Osteoblast (primary cell): ENCODE results near the gene MARCHF10. TPM values are rescaled to one million over a fixed set of nuclear protein-coding genes. Genes with fewer than 3 reads are reported as not detected.
A peak's percentile ranks its signal among the peaks of the same experiment; 100 is the strongest.

ENCODE experiments used
- DNase-seq: peaks from one replicate; pipeline ENCODE4 v3.0.0; 2011; ENCODE audit warnings: low spot score, mixed read lengths; ENCODE audit not compliant: insufficient read length; ENCODE audit errors: missing footprints
- H2AFZ ChIP-seq: 2 replicates; pipeline ENCODE4 v1.6.0; 2011; ENCODE audit warnings: mild to moderate bottlenecking, low read length
- H3K27ac ChIP-seq: 2 replicates; pipeline ENCODE4 v1.5.1; 2011; ENCODE audit warnings: mild to moderate bottlenecking, low read depth, low read length, moderate library complexity
- H3K27me3 ChIP-seq: 2 replicates; pipeline ENCODE4 v1.6.0; 2012; ENCODE audit warnings: mild to moderate bottlenecking, control low read depth, inconsistent platforms, low read length, moderate library complexity; ENCODE audit not compliant: insufficient read depth
- H3K36me3 ChIP-seq: 2 replicates; pipeline ENCODE4 v1.5.1; 2011; ENCODE audit warnings: mild to moderate bottlenecking, low read length, control low read depth, moderate library complexity; ENCODE audit not compliant: insufficient read depth
- H3K4me1 ChIP-seq: 2 replicates; pipeline ENCODE4 v1.5.1; 2011; ENCODE audit warnings: mild to moderate bottlenecking, low read length, control low read depth, moderate library complexity; ENCODE audit not compliant: insufficient read depth
- H3K4me2 ChIP-seq: 2 replicates; pipeline ENCODE4 v1.6.0; 2011; ENCODE audit warnings: mild to moderate bottlenecking, low read length; ENCODE audit not compliant: insufficient read depth
- H3K4me3 ChIP-seq: fragments of 200-600 bp; sonication (generic); 3 replicates; pipeline ENCODE4 v1.5.1; 2012; ENCODE audit warnings: mild to moderate bottlenecking, low read length, inconsistent platforms; ENCODE audit not compliant: insufficient read depth
- H3K79me2 ChIP-seq: 2 replicates; pipeline ENCODE4 v1.6.0; 2012; ENCODE audit warnings: mild to moderate bottlenecking, low read length, control low read depth, inconsistent platforms; ENCODE audit not compliant: insufficient read depth
- H3K9me3 ChIP-seq: 2 replicates; pipeline ENCODE4 v1.5.1; 2011; ENCODE audit warnings: low read depth, low read length, control low read depth
- H4K20me1 ChIP-seq: 2 replicates; pipeline ENCODE4 v1.6.0; 2012; ENCODE audit warnings: mild to moderate bottlenecking, low read length, control low read depth; ENCODE audit not compliant: insufficient read depth
- total RNA-seq: library from RNA; depleted of rRNA; stranded (reverse); fragments of >200 nt; gene quantifications from 2 replicates; pipeline ENCODE4 v1.2.3, GENCODE V29; 2012
- TF ChIP-seq, protein P1 (sequence below): IDR thresholded peaks from 2 replicates; pipeline ENCODE4 v1.5.1; 2011; ENCODE audit warnings: mild to moderate bottlenecking, low read depth, low read length, moderate library complexity; ENCODE audit errors: extremely low read depth

Gene MARCHF10
- total RNA-seq, 1 donor = under 0.01 TPM

DNA sequence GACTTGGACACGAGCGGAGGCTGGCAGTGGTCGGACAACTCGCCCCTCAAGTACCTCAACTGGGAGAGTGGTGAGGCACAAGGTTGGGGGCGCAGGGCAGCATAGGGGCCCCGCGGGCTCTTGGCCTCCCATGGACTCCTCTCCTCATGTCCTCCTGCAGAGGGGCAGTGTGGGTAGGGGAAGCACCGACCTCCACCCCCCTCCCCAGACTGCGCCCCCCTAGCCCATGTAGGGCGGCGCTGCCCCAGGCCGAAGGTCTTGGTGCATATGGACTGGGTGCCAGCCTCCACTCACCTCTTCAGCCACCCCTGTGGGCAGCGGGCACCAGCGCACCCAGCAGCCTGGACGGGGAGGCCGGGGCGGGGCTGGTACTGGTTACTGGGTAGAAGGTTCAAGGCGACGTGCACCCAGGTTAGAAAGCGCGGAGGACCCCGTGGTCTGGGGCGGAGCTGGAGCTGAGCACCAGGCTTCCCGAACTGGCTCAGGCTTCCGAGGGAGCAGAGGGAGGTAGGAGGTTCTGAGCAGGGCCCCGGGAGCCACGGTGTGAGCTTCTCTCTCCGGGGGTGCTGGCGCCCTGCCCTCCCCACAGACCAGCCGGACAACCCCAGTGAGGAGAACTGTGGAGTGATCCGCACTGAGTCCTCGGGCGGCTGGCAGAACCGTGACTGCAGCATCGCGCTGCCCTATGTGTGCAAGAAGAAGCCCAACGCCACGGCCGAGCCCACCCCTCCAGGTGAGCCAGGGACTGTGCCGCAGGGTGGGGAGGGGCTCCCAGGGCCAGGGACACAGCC, 141.1 kb downstream of the MARCHF10 start:
- no peak overlapping the region for H3K4me3 ChIP-seq
- peak; percentile 73 for DNase-seq
- peaks cover 53% of the 10 kb centered on the region for H4K20me1 ChIP-seq
- H3K4me1 ChIP-seq = peaks cover 17% of the 10 kb centered on the region
- TF ChIP-seq, protein P1, sequence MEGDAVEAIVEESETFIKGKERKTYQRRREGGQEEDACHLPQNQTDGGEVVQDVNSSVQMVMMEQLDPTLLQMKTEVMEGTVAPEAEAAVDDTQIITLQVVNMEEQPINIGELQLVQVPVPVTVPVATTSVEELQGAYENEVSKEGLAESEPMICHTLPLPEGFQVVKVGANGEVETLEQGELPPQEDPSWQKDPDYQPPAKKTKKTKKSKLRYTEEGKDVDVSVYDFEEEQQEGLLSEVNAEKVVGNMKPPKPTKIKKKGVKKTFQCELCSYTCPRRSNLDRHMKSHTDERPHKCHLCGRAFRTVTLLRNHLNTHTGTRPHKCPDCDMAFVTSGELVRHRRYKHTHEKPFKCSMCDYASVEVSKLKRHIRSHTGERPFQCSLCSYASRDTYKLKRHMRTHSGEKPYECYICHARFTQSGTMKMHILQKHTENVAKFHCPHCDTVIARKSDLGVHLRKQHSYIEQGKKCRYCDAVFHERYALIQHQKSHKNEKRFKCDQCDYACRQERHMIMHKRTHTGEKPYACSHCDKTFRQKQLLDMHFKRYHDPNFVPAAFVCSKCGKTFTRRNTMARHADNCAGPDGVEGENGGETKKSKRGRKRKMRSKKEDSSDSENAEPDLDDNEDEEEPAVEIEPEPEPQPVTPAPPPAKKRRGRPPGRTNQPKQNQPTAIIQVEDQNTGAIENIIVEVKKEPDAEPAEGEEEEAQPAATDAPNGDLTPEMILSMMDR = no peak
- H3K9me3 ChIP-seq = no peaks in the 10 kb centered on the region
- H3K36me3 ChIP-seq = peaks cover 62% of the 10 kb centered on the region
- H3K27ac ChIP-seq = peak overlapping the region; percentile 23
- no peak overlapping the region for H3K4me2 ChIP-seq
- no peak overlapping the region for H2AFZ ChIP-seq
- peaks cover 80% of the 10 kb centered on the region for H3K79me2 ChIP-seq
- H3K27me3 ChIP-seq = no peaks in the 10 kb centered on the region

DNA sequence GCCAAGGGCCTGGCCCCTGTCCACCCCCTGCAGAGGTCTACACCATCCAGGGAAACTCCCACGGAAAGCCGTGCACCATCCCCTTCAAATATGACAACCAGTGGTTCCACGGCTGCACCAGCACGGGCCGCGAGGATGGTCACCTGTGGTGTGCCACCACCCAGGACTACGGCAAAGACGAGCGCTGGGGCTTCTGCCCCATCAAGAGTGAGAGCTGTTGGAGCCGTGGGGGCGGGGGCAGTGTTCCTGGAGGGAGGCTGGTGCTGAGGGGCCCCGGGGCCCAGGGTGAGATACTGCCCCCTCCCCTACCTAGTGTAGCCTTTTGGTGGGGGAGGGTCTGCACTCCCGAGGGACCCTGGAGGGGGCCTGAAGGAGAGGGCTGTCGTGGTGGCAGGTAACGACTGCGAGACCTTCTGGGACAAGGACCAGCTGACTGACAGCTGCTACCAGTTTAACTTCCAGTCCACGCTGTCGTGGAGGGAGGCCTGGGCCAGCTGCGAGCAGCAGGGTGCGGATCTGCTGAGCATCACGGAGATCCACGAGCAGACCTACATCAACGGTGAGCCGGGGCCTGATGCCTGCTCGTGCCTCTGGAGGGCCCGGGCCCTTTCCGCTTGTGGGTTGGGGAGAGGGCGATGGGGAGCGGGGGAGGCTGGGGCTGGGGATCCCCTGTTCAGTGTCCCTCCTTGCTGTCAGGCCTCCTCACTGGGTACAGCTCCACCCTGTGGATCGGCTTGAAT, 141.9 kb downstream of the MARCHF10 start:
- H3K36me3 ChIP-seq = peaks cover 55% of the 10 kb centered on the region
- TF ChIP-seq, protein P1 = no peak
- H2AFZ ChIP-seq = no peak overlapping the region

DNA sequence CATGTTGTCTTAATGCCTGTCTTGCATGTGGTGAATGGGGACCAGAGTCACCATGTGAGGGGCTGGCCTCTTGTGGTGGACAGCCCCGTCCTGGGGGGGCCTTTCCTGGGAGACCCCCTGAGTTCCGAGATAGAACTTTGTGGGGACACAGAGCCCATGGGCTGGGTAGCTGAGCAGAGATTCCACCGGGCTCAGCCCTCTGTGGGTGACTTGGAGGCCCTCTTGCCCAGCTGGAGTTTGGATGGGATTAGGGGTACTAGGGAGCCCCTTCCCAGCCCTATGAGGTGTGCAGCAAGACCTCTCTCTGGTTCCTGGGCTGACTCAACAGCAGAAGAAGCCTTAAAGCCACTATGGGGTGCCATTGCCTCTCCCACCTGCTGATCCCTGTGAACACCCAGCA, 142.5 kb downstream of the MARCHF10 start:
- peaks cover 50% of the 10 kb centered on the region for H4K20me1 ChIP-seq
- H3K4me3 ChIP-seq = no peak overlapping the region
- H3K27me3 ChIP-seq = no peaks in the 10 kb centered on the region
- peaks cover 17% of the 10 kb centered on the region for H3K4me1 ChIP-seq
- H3K4me2 ChIP-seq = no peak overlapping the region
- DNase-seq = peak; percentile 37
- TF ChIP-seq, protein P1 = no peak
- peaks cover 4% of the 10 kb centered on the region for H3K9me3 ChIP-seq
- H3K79me2 ChIP-seq = peaks cover 81% of the 10 kb centered on the region
- peaks cover 49% of the 10 kb centered on the region for H3K36me3 ChIP-seq
- H2AFZ ChIP-seq = no peak overlapping the region
- no peak overlapping the region for H3K27ac ChIP-seq

More for the DNA sequence above, 141.9 kb downstream of the MARCHF10 start:
- Histone ChIP-seq H4K20me1 (peaks cover 50% of the 10 kb centered on the region), H3K4me2 (no peak overlapping the region), H3K79me2 (peaks cover 80% of the 10 kb centered on the region), H3K27me3 (no peaks in the 10 kb centered on the region), H3K4me3 (no peak overlapping the region), H3K4me1 (peaks cover 17% of the 10 kb centered on the region), H3K9me3 (no peaks in the 10 kb centered on the region), H3K27ac (no peak overlapping the region)
- peak; percentile 84 for DNase-seq
